HG02981 (cell line): Measurements from ENCODE around the gene BTBD16.

Experiments
- ATAC-seq: cut with Tn5 transposase; IDR thresholded peaks from one replicate; pipeline ENCODE4 v1.9.1; 2021; ENCODE audit warnings: mild to moderate bottlenecking, moderate library complexity; ENCODE audit not compliant: unreplicated experiment

BTBD16 gene

DNA sequence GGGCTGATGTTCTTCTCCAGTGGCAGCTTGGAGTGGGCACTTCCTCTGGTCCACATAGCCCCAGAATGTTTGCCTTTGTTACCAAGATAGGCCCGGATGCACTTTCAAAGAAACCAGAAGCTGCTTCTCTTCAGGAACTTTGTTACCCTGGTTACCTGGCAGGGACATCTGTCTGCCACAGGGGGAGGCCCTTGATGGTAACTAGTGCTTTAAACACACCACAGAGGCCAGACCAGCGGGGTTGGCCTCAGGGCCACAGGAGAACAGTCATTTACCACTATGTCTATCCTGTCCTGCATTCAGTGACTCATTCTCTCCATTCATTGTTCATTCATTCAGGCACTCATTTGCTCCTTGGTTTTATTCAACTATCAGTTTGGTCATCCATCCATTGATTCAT, 91.5 kb downstream of the BTBD16 start:
- no peak for ATAC-seq

DNA sequence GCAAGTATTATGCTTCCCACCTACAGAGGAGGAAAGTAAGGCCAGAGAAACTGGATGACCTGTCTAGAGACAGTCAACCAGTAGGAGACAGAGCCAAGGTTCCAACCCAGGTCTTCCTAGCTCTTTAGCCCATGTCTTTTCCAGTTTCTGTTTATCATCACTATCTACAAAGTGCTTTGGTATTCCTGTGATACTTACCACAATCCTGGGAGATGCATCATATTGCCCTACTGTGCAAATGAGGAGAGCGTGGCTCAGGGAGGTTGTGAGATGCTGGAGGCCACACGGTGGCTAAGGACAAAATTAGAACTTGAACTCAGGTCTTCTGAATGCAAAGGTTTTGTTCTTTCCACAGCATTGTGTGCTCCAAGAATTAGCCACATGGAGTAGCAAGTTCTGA, 92.2 kb downstream of the BTBD16 start:
- no peak for ATAC-seq

DNA sequence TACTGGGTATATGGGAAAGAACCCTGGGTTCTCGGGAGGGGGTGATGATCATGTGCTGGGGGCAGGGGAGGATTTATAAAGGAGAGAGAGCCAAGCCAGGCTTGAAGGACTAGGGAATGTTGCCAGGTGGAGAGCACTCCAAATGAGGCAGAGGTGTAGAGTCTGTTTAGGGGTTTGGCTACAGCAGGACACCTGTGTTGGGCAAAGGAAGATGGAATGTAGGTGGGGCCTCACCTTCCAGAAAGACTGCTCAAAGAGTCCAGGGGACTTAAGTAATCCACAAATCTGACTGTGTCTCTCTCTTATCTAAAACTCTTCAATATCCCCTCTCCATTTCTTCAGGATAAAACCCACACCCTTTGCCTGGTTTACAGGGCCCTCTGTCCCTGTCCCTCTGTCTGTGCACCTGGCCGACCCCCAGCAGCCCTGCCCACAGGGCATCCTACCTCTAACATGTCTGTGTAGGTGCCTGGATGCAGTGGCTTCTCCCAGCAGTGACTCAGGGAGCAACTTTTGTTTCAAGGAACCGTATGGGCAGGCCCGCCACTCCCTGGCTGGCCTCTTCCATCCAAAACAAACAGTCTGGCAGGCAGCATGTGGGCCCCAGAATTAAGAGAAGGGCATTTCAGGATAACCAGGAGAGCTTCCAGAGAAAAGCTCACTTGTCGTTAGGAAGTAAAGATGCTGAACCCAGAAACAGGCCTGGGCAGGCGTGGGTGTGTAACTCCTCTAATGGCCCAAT, 92.8 kb downstream of the BTBD16 start:
- no peak for ATAC-seq

DNA sequence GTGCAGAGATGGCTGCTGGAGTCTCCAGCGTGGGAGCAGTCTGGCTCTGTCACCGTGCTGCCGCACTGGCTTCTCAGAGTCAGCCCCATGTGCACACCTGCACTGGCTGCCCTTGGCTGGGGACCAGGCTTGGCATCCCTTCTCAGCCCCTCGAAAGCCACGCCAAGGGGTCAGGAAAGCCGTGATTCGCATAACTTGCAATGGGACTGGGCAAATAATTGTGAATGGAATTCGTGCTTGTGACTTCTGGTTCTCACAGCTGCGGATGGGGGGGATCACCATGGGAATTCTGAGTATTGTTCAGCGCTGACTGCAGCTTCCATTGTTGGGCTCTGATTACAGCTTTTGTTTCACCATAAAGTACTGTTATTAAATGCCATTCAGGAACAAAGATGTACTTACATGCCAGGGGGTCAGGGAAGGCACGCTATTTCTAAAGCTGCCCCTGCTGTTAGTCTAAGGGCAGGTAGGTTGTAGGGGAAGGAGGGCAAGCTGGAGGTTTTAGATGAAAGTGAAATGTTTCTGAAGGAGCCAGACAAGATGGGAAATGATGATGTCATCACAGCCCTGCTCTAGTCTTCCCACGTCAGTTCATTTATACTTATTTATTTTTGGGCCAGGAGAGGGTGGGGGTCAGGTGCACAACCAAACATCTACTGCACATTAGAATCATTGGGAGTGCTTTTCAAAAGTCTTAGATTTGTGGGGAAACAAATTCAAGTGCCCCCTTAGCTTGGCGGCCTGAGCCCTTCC, 97.6 kb downstream of the BTBD16 start:
- no peak for ATAC-seq

DNA sequence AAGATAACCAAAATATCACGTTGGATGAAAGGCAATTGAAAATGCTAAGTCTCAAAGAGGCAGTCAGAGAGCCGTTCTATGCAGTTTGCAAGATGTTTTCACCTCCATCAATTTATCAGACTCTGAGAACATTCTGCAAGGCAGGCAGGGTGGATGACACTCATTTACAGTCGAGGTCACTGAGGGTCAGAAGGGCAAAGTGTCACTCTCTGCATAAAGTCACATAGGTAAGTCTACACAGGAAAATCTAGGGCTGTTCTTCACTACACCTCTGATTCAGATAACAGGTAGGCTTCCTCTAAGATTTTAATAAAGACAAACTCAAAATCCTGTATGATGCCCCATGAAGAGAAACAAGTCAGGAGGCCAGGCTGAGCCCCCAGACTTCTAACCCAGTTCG, 102.0 kb downstream of the BTBD16 start:
- ATAC-seq = no peak

DNA sequence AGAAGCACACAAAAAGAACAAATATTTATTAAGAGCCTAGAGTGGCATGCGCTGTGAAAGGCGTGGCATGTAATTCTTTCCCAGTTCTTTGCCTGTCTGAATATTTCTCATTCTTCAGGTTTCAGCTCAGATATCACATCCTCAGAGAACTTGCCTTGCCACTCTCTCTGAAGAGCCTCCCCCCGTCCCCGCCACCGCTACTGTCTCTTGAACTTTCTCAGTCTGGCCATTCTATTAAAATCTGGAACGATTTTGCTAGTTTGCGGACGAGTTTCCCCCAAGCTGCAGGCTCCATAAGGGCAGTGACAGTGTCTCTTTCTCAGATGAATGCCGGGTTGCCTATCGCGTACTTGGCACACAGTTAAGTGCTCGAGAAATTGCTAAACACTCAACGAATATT, 102.6 kb downstream of the BTBD16 start:
- no peak for ATAC-seq

DNA sequence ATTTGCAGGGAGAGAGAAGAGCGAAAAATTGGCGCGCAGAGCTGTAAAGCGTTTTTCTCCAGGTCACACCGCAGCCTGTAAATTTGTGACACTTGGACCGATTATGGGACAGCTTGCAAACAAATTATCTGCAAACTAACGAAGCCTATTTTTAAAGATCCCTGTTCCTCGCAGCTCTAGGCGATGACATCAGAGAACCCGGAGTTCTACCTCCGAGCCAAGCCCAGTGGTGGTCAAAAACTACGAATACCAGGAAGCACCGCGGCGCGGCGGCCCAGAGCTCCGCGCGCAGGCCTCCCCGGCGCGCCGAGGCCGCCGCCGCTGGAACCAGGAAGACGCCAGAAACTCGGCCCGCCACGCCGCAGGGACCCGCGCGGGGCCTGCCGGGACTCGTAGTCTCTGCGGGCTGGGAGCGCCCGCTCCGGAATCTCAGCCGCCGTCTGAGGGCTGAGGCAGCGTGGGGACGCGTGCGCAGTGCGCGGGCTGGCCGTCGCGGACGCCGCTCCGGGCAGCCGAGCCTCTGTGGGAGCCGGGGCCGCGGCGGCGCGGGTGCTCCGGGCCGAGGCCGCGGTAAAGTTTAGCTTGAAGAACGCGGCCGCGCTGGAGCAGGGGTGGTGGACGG, 103.3 kb downstream of the BTBD16 start, which contains the start of gene PLEKHA1:
Gene PLEKHA1, plus strand, starts transcription at position 472 of the 622 bp plus-strand sequence. CDS start 18,493 bp downstream, outside the sequence.
- ATAC-seq = peak; percentile 92

DNA sequence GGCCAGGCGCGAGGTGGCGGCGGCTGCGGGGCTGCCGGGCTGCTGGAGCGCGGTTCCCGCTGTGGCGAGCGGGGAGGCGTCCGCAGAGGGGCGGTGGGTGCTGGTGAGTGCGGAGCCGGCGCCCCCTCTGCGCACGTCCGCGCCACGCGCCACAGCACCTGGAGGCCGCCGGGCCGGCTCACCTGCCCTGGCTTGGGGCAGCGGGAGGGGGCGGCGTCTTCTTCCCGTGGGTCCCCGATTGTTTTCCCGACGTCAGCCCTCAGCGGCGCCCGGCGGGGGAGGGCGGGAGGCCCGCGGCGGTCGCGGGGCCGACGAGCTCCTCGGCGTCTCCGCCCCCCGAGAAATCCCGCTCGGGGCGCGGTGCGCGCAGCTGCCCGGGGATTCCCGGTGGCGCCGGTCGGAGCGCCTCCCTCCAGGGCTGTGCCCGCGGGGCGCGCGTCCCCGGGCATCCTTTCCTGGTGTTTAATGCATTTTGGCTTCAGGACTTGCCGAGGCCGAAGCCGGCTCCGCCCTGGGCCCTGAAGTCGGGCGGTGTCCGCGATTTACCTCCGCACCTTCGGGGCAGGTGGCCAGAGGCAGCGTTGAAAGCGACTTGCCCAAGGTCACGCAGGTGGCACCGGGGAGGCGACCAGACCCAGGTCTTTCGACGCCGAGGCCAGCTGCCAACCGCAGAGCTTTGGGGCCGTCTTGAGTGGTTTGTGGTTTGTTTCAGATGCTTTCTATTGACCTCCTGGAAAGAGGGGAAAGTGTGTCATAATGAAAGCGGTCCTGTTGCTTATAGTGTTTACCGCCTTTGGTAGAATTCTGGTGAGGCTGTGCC, 104.0 kb downstream of the BTBD16 start:
- ATAC-seq = peak; percentile 45

DNA sequence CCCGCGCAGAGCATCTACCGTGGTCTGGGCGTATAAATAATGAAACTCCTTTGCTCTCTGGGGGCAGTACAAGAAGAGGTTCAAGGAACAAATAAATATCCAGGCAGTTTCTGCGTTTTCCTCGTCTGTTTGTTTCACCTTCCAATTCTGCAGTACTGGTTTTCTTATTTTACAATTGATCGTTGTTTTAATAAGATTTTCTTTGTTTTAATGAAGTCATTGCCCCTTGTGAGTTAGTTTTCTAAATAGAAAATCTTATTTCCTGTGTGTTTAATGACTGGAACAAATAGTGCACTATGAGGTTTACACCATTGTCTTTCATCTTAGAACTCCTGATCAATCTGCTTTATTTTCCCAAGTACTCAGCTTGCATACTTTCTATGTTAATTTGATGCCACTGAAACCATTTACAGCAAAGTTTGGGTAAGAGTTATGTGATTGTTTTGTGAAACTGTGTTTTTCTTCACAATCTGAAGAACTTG, 104.6 kb downstream of the BTBD16 start:
- no peak for ATAC-seq

DNA sequence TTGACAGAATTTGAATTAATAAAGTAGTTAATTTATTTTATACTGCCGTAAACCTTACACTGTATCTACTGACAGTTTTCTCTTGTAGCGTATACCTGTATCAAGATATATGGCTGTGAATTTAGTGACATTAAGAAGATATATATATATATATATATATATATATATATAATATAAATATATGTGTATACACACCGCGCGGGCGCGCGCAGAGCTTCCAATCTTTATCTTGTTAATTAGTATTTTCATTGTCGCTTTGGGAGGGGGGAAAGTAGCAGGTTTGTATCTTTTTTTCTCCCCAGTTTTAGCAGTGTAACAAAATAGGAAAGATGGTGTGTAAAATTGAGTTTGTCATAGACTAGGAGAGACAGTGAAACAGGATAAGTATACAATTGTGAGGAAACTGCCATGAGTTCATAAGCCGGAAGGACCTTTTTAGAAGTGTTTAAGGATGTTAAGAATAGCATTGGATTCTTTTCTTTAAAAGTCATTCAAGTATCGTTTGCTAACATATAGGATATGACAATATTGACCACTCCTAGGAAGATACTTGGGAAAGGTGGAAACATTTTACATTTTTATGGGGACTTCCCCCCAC, 105.4 kb downstream of the BTBD16 start:
- no peak for ATAC-seq

DNA sequence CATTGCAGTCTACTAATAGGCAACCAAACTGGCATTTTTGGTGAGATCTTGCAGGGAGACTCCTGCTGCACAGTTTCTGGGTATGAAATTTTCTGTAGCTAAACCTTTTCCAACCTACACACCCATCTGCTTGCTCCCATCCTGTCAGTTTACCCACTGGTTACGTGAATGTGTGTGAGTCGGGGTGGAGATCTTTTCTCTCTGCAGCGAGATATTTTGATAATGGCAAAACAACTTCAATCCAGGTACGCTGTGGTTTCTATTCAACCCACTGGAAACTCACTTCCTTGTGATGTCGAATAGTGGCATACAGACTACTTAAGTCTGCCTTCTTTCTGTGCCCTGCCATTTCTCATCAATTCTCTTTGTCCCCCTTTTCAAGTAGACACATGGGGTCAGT, 107.9 kb downstream of the BTBD16 start:
- ATAC-seq = no peak

DNA sequence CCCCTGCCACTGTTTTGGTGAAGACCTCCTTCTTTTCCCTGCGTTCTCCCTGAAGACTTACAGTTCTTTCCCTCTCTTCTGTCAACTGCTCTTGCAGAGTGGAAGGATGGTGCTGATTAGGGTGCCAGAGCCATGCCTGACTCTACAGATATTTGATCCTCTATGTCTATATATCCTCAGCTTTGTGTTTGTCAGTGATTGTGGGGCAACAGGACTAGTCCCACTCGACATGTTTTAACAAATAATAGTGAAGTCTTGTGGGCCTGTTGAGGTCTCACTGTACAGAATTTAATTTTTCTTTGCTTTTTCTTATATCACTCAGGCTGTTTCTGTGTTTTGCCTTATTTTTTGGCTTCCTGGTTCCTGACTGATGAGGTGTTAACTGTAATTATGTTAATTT, 108.4 kb downstream of the BTBD16 start:
- ATAC-seq = no peak

DNA sequence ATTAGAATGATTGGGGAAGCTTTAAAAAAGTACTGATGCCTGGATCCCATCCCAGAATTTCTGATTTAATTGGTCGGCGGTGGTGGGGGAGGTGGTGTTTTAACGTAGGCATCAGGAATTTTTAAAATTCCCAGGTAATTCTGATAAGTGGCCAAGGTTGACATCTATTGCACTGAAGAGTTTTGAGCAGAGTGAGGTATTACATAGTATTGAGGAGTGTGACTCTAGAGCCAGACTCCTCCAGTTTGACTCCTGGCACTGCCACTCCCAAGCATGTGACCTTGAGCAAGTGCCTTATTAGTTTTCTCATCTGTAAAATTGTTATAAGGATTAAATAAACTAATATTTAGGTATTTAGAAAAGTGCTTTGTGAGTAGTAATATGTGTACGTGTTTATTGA, 109.6 kb downstream of the BTBD16 start:
- ATAC-seq = no peak

DNA sequence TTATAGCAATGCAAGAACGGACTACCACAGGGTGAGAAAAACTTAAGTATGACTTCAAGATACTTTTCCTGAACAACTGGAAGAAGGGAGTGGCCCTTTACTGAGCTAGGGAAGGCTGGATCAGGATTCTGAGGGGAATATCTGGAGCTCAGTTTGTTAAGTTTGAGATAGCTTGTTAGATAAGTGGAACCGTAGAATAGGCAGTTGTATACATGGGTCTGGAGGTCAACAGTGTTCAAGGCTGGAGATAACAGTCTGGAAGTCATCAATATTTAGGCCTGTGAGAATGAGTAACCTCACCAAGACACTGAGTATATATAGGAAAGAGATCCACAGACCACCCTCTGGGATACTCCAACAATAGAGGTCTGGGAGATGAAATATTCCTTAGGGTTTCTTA, 110.6 kb downstream of the BTBD16 start:
- ATAC-seq = no peak

DNA sequence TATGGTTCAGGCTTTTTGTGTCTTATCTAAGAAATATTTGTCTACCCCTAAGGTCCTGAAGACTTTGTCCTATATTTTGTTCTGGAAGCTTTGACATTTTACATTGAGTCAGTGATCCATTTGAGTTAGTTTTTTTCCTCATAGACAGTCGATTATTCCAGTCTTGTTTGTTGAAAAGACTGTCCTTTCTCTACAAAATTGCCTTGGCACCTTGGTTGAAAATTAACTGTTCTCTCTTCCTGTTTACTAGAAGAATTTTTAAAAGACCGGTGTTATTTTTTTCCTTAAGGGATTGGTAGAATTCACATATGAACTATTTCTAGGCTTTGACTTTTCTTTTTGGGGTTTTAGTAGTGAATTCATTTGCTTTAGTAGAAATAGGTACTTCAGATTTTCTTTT, 115.4 kb downstream of the BTBD16 start:
- ATAC-seq = no peak

DNA sequence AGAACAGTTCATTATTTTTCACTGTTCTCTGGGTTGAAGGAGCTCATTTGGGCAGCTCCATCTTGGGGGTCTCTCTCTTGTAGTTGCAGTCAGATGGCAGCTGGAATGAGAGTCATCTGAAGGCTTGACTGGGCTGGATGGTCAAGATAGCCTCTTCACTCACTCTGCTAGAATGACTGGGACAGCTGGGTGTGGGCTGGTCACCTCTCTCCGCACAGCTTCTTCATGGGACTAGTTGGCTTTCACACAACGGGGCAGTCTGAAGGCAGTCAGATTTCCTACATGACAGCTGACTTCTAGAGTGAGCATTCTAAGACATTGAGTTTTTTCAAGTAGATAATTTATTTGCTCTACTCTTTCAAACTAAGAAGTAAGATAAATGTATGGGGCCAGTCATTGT, 116.5 kb downstream of the BTBD16 start:
- no peak for ATAC-seq
